Suprapubic skin (tissue), 4 donors: ENCODE results near the gene LRRC1.

Experiments
- EP300 ChIP-seq: sonication (generic); formaldehyde crosslinking; IDR thresholded peaks from one replicate; pipeline ENCODE4 v1.6.1; 2017; ENCODE audit warnings: antibody characterized with exemption
- POLR2A ChIP-seq, 2 donors: fragments of 450-650 bp; IDR thresholded peaks; one replicate each; pipeline ENCODE4 v1.6.1; 2017; ENCODE audit warnings: antibody characterized with exemption in 2 of 2, mild to moderate bottlenecking in 2 of 2, moderate library complexity in 2 of 2
- POLR2AphosphoS5 ChIP-seq, 3 donors: sonication (generic); formaldehyde crosslinking; IDR thresholded peaks; one replicate each; pipeline ENCODE4 v1.6.1; 2017; ENCODE audit warnings: antibody characterized with exemption in 3 of 3
- TF ChIP-seq, protein P1 (sequence below), 2 donors: fragments of 200-600 bp in 1 of 2; fragments of 450-650 bp in 1 of 2; sonication (generic) in 1 of 2; IDR thresholded peaks; one replicate each; pipeline ENCODE4 v1.5.1; 2016 to 2019; ENCODE audit warnings: antibody characterized with exemption in 2 of 2, mild to moderate bottlenecking in 1 of 2, moderate library complexity in 1 of 2

DNA sequence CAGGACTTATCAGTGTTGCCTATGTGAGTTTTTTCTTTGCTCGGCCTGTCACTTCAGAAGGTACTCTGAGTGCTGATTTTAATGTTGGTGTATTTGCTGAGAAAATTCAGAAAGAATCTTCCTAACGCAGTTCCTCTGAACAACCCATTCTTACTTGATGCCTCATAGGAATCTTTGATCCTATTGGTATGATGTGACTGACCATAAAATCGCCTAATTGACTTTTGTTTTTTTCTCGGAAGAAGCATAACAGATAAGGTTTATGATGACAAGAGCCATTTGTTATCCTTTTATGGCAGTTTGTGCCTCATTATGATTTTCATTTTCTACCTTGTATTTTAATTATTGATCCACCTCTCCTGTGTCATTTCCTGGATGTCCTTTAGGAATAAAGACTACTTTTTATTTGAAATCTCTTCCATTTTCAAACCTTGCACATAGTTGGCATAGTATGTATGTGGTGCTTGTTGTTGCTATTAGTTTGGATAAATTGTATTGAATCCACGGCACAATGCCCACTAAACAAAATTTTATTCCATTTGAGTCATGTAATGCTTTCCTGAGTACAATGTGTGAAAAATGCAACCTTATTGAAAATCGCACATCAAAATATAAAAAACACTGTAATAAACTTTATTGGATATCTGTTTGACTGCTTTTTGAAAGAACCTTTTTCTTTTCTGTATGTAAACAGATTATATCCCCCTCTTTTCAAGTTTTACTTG, 37.3 kb downstream of the LRRC1 start:
- TF ChIP-seq, protein P1, sequence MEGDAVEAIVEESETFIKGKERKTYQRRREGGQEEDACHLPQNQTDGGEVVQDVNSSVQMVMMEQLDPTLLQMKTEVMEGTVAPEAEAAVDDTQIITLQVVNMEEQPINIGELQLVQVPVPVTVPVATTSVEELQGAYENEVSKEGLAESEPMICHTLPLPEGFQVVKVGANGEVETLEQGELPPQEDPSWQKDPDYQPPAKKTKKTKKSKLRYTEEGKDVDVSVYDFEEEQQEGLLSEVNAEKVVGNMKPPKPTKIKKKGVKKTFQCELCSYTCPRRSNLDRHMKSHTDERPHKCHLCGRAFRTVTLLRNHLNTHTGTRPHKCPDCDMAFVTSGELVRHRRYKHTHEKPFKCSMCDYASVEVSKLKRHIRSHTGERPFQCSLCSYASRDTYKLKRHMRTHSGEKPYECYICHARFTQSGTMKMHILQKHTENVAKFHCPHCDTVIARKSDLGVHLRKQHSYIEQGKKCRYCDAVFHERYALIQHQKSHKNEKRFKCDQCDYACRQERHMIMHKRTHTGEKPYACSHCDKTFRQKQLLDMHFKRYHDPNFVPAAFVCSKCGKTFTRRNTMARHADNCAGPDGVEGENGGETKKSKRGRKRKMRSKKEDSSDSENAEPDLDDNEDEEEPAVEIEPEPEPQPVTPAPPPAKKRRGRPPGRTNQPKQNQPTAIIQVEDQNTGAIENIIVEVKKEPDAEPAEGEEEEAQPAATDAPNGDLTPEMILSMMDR (IDR thresholded peaks at IDR 0.05): no peak
- TF ChIP-seq POLR2AphosphoS5 (IDR thresholded peaks at IDR 0.05) (no peak), EP300 (no peak), POLR2A (IDR thresholded peaks at IDR 0.05) (no peak)
